ENCODE results near the gene TIMM22.

DNA sequence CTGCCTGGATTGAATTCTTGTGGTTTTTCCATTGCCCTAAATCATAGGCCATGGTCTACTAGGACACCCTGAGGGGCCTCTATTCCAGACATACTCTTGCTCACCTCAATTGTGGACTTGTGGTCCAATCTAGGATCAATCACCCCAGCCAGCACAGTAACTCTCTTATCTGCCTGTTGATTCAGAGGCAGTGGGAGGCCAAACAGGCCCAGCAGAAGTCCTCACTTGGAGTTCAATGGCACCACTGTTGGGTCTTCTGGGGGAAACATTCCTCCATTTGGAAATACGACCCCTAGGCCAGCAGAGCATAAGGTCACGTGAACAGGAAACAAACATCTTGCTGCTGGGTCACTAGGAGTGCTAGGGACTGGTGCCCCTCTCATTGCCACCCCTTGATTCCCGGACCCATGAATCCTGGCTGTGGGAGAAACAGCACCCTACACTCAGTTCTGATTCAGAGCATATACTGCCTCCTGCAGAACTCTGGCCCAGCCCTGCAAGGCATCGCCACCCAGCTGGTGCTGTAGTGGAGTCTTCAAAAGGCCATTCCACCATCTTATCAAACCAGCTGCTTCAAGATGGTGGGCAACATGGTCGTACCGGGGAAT is 10.5 kb upstream of the TIMM22 start:
- TF ChIP-seq, protein P1, sequence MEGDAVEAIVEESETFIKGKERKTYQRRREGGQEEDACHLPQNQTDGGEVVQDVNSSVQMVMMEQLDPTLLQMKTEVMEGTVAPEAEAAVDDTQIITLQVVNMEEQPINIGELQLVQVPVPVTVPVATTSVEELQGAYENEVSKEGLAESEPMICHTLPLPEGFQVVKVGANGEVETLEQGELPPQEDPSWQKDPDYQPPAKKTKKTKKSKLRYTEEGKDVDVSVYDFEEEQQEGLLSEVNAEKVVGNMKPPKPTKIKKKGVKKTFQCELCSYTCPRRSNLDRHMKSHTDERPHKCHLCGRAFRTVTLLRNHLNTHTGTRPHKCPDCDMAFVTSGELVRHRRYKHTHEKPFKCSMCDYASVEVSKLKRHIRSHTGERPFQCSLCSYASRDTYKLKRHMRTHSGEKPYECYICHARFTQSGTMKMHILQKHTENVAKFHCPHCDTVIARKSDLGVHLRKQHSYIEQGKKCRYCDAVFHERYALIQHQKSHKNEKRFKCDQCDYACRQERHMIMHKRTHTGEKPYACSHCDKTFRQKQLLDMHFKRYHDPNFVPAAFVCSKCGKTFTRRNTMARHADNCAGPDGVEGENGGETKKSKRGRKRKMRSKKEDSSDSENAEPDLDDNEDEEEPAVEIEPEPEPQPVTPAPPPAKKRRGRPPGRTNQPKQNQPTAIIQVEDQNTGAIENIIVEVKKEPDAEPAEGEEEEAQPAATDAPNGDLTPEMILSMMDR (IDR thresholded peaks at IDR 0.05): no peak
- TF ChIP-seq POLR2A (IDR thresholded peaks at IDR 0.05): no peak
- TF ChIP-seq POLR2AphosphoS5 (IDR thresholded peaks at IDR 0.05): no peak

All from upper lobe of left lung (tissue), 4 donors.